ENCODE results near the gene SEPTIN7. TPM values are rescaled to one million over a fixed set of nuclear protein-coding genes. Genes with fewer than 3 reads are reported as not detected.
A peak's percentile ranks its signal among the peaks of the same experiment; 100 is the strongest.

Gene SEPTIN7
- total and polyA plus RNA-seq, 9 of the 15 experiments (the other 6 are each of a cell fraction or from before 2014, with no cell fraction given): 95.0 to 268 (median 163) TPM

DNA sequence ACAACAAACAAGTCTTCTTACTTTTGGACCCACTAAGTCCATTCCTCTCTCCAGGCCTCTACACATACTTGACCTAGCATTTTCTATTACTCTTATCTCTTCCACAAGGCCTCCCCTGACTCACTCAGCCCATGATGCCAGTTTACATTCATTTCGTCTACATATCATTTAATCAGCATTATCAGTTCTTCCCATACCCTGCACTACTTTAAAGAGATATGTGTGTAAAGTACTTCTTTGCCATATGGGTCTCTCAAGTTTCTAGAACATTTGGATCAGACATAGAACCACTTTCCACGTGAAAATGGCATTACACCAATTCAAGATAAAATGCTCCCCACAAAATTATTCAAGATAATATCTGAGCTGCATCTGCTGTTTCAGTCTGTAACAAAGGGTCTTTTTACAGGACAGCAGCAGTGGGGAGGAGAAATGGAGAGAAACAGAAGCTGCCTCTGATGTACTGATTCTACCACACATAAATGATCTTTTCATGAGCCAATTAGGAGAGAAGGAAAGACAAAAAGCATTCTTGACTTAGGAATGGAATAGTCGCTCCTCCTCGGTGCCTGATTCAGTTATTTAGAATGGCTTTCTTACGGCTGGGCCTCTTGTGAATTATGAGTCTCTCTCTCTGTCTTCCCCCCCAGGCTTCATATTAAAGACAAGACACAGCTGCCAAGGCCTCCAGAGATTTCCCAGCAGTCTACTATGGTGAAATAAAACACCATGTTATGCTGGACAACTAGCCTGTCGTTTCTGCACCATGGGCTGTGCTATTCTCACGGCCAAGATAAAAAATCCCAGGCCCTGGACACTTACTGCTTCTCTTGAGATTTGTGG lies 46.9 kb upstream of the SEPTIN7 start (continued):
- TF ChIP-seq MTF1 (CRISPR knock-in tag; IDR thresholded peaks at IDR 0.05; ENCODE audit: borderline replicate concordance) (no peak), ZNF609 (CRISPR knock-in tag; IDR thresholded peaks at IDR 0.05; ENCODE audit: borderline replicate concordance) (no peak), CCNT2 (IDR thresholded peaks at IDR 0.05; ENCODE audit: borderline replicate concordance, extremely low read depth, insufficient read length, low read depth, low read length) (peak; percentile 4), NFIC (IDR thresholded peaks at IDR 0.05) (peak; percentile 56; the same call in 1 of the 2 replicates), RNF219 (CRISPR knock-in tag; IDR thresholded peaks at IDR 0.05) (no peak), ZNF449 (CRISPR knock-in tag; IDR thresholded peaks at IDR 0.05) (no peak), GTF2E2 (tag; IDR thresholded peaks at IDR 0.05) (0 out of 2 replicates have a peak, but pooled peaks have one; percentile 24), TBL1XR1 (IDR thresholded peaks at IDR 0.05; ENCODE audit: low read length in 2 of 2) (0 out of 4 replicates have a peak, but pooled peaks of 1 of the 2 experiments have one; percentile 25), FOXM1 (IDR thresholded peaks at IDR 0.05; ENCODE audit: low read depth) (peak; percentile 60), FOXM1 (CRISPR knock-in tag; IDR thresholded peaks at IDR 0.05; ENCODE audit: low read depth) (no peak), SRSF1 (IDR thresholded peaks at IDR 0.05; ENCODE audit: low read depth, low read length) (no peak), ZZZ3 (IDR thresholded peaks at IDR 0.05) (no peak)
- TF ChIP-seq, protein P1, sequence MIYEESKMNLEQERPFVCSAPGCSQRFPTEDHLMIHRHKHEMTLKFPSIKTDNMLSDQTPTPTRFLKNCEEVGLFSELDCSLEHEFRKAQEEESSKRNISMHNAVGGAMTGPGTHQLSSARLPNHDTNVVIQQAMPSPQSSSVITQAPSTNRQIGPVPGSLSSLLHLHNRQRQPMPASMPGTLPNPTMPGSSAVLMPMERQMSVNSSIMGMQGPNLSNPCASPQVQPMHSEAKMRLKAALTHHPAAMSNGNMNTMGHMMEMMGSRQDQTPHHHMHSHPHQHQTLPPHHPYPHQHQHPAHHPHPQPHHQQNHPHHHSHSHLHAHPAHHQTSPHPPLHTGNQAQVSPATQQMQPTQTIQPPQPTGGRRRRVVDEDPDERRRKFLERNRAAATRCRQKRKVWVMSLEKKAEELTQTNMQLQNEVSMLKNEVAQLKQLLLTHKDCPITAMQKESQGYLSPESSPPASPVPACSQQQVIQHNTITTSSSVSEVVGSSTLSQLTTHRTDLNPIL (CRISPR knock-in tag; IDR thresholded peaks at IDR 0.05): no peak
- TF ChIP-seq, protein P2, sequence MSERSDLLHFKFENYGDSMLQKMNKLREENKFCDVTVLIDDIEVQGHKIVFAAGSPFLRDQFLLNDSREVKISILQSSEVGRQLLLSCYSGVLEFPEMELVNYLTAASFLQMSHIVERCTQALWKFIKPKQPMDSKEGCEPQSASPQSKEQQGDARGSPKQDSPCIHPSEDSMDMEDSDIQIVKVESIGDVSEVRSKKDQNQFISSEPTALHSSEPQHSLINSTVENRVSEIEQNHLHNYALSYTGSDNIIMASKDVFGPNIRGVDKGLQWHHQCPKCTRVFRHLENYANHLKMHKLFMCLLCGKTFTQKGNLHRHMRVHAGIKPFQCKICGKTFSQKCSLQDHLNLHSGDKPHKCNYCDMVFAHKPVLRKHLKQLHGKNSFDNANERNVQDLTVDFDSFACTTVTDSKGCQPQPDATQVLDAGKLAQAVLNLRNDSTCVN (CRISPR knock-in tag; IDR thresholded peaks at IDR 0.05): no peak

Data from K562 (cell line).